ENCODE data around the gene LRFN3.

LRFN3 gene

GRCh38 chr19:35983177-35983576 lies 47.0 kb downstream of the LRFN3 start:
- TF ChIP-seq FOXA1 (IDR thresholded peaks at IDR 0.05) (no peak), HDGF (IDR thresholded peaks at IDR 0.05; ENCODE audit: borderline replicate concordance) (no peak), PKNOX1 (IDR thresholded peaks at IDR 0.05) (no peak), LEF1 (IDR thresholded peaks at IDR 0.05; ENCODE audit: borderline replicate concordance) (no peak), FOXK2 (IDR thresholded peaks at IDR 0.05) (no peak), L3MBTL2 (conservative IDR thresholded peaks at IDR 0.05) (no peak), FOXM1 (IDR thresholded peaks at IDR 0.05; ENCODE audit: borderline replicate concordance) (no peak), ARNT (IDR thresholded peaks at IDR 0.05) (no peak), SP1 (IDR thresholded peaks at IDR 0.05) (no peak), ELF4 (IDR thresholded peaks at IDR 0.05) (no peak), CTBP1 (IDR thresholded peaks at IDR 0.05; ENCODE audit: borderline replicate concordance) (no peak), ZNF384 (IDR thresholded peaks at IDR 0.05) (no peak), BHLHE40 (IDR thresholded peaks at IDR 0.05; ENCODE audit: borderline replicate concordance) (no peak), SUZ12 (IDR thresholded peaks at IDR 0.05) (no peak), NFRKB (IDR thresholded peaks at IDR 0.05) (no peak), TARDBP (IDR thresholded peaks at IDR 0.05) (no peak)
- no peak for DNase-seq (ENCODE audit: extremely low spot score)
- ChIA-PET CTCF (no interaction called here), POLR2A (no interaction called here)

- ChIA-PET POLR2A (no interaction called here), CTCF (no interaction called here)
- TF ChIP-seq PKNOX1 (IDR thresholded peaks at IDR 0.05) (no peak), TARDBP (IDR thresholded peaks at IDR 0.05) (no peak), FOXK2 (IDR thresholded peaks at IDR 0.05) (no peak), HDGF (IDR thresholded peaks at IDR 0.05; ENCODE audit: borderline replicate concordance) (no peak), FOXA1 (IDR thresholded peaks at IDR 0.05) (no peak), ELF4 (IDR thresholded peaks at IDR 0.05) (no peak), FOXM1 (IDR thresholded peaks at IDR 0.05; ENCODE audit: borderline replicate concordance) (no peak), NFRKB (IDR thresholded peaks at IDR 0.05) (no peak), LEF1 (IDR thresholded peaks at IDR 0.05; ENCODE audit: borderline replicate concordance) (no peak), L3MBTL2 (conservative IDR thresholded peaks at IDR 0.05) (no peak)
- no peak for DNase-seq (ENCODE audit: extremely low spot score)
Measured at GRCh38 chr19:35986111-35986510, 49.9 kb downstream of the LRFN3 start.

GRCh38 chr19:35986664-35987570 lies 50.7 kb downstream of the LRFN3 start:
- DNase-seq (ENCODE audit: extremely low spot score) = peak; percentile 57
- ChIA-PET POLR2A (interaction anchor here (1.0 kb wide), 2 partner anchors 9 to 50 kb away, joined by 3 read pairs; no protein-coding TSS in a partner anchor), CTCF (no interaction called here)
- no peak for TF ChIP-seq FOXK2 (IDR thresholded peaks at IDR 0.05)
- TF ChIP-seq TARDBP (IDR thresholded peaks at IDR 0.05) = no peak
- no peak for TF ChIP-seq SUZ12 (IDR thresholded peaks at IDR 0.05)

- TF ChIP-seq FOXK2 (IDR thresholded peaks at IDR 0.05) (no peak), ARNT (IDR thresholded peaks at IDR 0.05) (no peak), ELF4 (IDR thresholded peaks at IDR 0.05) (no peak), SP1 (IDR thresholded peaks at IDR 0.05) (no peak), PKNOX1 (IDR thresholded peaks at IDR 0.05) (no peak), NFRKB (IDR thresholded peaks at IDR 0.05) (no peak), ZNF384 (IDR thresholded peaks at IDR 0.05) (no peak), SUZ12 (IDR thresholded peaks at IDR 0.05) (no peak), FOXA1 (IDR thresholded peaks at IDR 0.05) (no peak), HDGF (IDR thresholded peaks at IDR 0.05; ENCODE audit: borderline replicate concordance) (no peak), LEF1 (IDR thresholded peaks at IDR 0.05; ENCODE audit: borderline replicate concordance) (no peak), CTBP1 (IDR thresholded peaks at IDR 0.05; ENCODE audit: borderline replicate concordance) (no peak), BHLHE40 (IDR thresholded peaks at IDR 0.05; ENCODE audit: borderline replicate concordance) (no peak), L3MBTL2 (conservative IDR thresholded peaks at IDR 0.05) (no peak), TARDBP (IDR thresholded peaks at IDR 0.05) (no peak), FOXM1 (IDR thresholded peaks at IDR 0.05; ENCODE audit: borderline replicate concordance) (no peak)
- POLR2A ChIA-PET = interaction anchor here (1.0 kb wide), 2 partner anchors 8 to 50 kb away, joined by 3 read pairs; no protein-coding TSS in a partner anchor
- CTCF ChIA-PET = no interaction called here
- DNase-seq (ENCODE audit: extremely low spot score) = no peak
Measured at GRCh38 chr19:35987571-35987896, 51.4 kb downstream of the LRFN3 start.

- POLR2A ChIA-PET = no interaction called here
- CTCF ChIA-PET = no interaction called here
- TF ChIP-seq BHLHE40 (IDR thresholded peaks at IDR 0.05; ENCODE audit: borderline replicate concordance) (no peak), LEF1 (IDR thresholded peaks at IDR 0.05; ENCODE audit: borderline replicate concordance) (no peak), FOXA1 (IDR thresholded peaks at IDR 0.05) (no peak), ZNF384 (IDR thresholded peaks at IDR 0.05) (no peak), HDGF (IDR thresholded peaks at IDR 0.05; ENCODE audit: borderline replicate concordance) (no peak), ELF4 (IDR thresholded peaks at IDR 0.05) (no peak), SP1 (IDR thresholded peaks at IDR 0.05) (no peak), TARDBP (IDR thresholded peaks at IDR 0.05) (no peak), CTBP1 (IDR thresholded peaks at IDR 0.05; ENCODE audit: borderline replicate concordance) (no peak), NFRKB (IDR thresholded peaks at IDR 0.05) (no peak), L3MBTL2 (conservative IDR thresholded peaks at IDR 0.05) (no peak), PKNOX1 (IDR thresholded peaks at IDR 0.05) (no peak), ARNT (IDR thresholded peaks at IDR 0.05) (no peak), FOXM1 (IDR thresholded peaks at IDR 0.05; ENCODE audit: borderline replicate concordance) (no peak), FOXK2 (IDR thresholded peaks at IDR 0.05) (no peak), SUZ12 (IDR thresholded peaks at IDR 0.05) (no peak)
- DNase-seq (ENCODE audit: extremely low spot score) = no peak
Measured at GRCh38 chr19:35988824-35989223, 52.6 kb downstream of the LRFN3 start.
